Lower leg skin (tissue), 4 donors: ENCODE data around the gene SOX5. TPM values are rescaled to one million over a fixed set of nuclear protein-coding genes. Genes with fewer than 3 reads are reported as not detected.

Experiments
- DNase-seq, 2 donors: peaks; one replicate each; pipeline ENCODE4 v3.0.0-alpha.2; 2019; ENCODE audit warnings: low spot score in 2 of 2
- H3K4me3 ChIP-seq: fragments of 200-600 bp; sonication (generic); 2 replicates; pipeline ENCODE4 v1.5.1; 2017; ENCODE audit warnings: mild to moderate bottlenecking, low read depth; ENCODE audit not compliant: poor library complexity, severe bottlenecking
- POLR2A ChIP-seq, 2 donors: fragments of 450-650 bp; IDR thresholded peaks; one replicate each; pipeline ENCODE4 v1.6.1; 2016 to 2017; ENCODE audit warnings: antibody characterized with exemption in 2 of 2, mild to moderate bottlenecking in 1 of 2, moderate library complexity in 1 of 2
- WGBS, 2 donors: methylation state at CpG; one replicate each; pipeline ENCODE4 v1.1.5; 2018; 5-methylcytosine and 5-hydroxymethylcytosine counted together
- intact Hi-C: fragments of 100-400 bp; cut with DNase I; formaldehyde crosslinking; loops from one replicate; pipeline ENCODE4 v1.15.0; 2023; ENCODE audit warnings: low total_unique reads
- total RNA-seq, 4 donors: library from RNA; depleted of rRNA; stranded (reverse); fragments of >200 nt; gene quantifications; one replicate each; pipeline ENCODE4 v1.1.0, GENCODE V29; 2016
- TF ChIP-seq, protein P1 (sequence below), 3 donors: fragments of 450-650 bp; IDR thresholded peaks; one replicate each; pipeline ENCODE4 v1.5.1; 2016; ENCODE audit warnings: antibody characterized with exemption in 3 of 3, mild to moderate bottlenecking in 3 of 3, moderate library complexity in 2 of 3

Gene SOX5
- total RNA-seq, 4 donors from 2014 or later, result 23.7 to 59.7 (median 33.6) TPM

DNA sequence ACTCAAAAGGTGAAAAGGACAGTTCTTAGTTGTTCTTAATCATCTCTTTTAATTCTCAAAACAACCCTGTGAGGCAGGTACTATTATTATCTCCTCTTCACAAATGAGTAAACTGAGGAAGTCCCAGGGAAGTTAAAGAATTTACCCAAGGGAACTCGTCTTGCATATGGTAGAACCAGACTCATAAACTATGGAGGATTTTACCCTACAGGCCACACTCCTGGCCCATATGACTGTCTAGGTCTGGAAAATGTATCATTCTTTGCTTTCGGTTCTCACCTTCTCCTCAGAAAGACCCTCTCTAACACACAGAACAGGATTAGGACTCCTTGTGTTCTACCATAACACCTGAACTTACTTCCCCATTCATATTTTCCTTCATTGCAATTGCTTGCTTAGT, 18.9 kb downstream of the SOX5 start:
- DNase-seq, result no peak
- no peak for TF ChIP-seq POLR2A (IDR thresholded peaks at IDR 0.05)
- TF ChIP-seq, protein P1, sequence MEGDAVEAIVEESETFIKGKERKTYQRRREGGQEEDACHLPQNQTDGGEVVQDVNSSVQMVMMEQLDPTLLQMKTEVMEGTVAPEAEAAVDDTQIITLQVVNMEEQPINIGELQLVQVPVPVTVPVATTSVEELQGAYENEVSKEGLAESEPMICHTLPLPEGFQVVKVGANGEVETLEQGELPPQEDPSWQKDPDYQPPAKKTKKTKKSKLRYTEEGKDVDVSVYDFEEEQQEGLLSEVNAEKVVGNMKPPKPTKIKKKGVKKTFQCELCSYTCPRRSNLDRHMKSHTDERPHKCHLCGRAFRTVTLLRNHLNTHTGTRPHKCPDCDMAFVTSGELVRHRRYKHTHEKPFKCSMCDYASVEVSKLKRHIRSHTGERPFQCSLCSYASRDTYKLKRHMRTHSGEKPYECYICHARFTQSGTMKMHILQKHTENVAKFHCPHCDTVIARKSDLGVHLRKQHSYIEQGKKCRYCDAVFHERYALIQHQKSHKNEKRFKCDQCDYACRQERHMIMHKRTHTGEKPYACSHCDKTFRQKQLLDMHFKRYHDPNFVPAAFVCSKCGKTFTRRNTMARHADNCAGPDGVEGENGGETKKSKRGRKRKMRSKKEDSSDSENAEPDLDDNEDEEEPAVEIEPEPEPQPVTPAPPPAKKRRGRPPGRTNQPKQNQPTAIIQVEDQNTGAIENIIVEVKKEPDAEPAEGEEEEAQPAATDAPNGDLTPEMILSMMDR (IDR thresholded peaks at IDR 0.05), result no peak
- H3K4me3 ChIP-seq, result no peak overlapping the region
- intact Hi-C loops, result no loop called here
- 91 to 94% methylated on average over 2 of the region's 2 CpGs for WGBS, 2 donors

DNA sequence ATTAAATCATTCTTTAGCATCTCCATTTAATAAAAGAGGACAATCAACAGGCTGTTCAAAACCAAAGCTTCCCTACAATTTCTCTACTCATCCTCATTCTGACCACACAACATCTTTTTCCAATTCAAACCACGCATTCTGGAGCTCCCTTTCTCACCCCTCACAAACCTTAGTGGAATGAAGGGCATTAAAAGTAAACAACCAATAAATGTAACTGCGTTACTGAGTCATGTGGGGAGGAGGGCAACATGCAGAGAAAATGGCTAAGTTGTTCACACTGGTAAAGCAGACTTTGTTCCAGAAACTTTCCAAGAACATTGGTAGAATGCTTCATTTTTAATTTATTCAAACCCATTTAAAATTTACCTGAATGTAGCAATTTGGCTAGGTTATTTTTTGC, 19.6 kb downstream of the SOX5 start:
- intact Hi-C loops, result no loop called here
- TF ChIP-seq, protein P1 (IDR thresholded peaks at IDR 0.05), result no peak
- no peak for TF ChIP-seq POLR2A (IDR thresholded peaks at IDR 0.05)
- H3K4me3 ChIP-seq, result no peak overlapping the region
- WGBS, 2 donors, result 66 to 72% methylated on average over 2 of the region's 2 CpGs
- no peak for DNase-seq

GRCh38 chr12:23927907-23928306, 21.6 kb downstream of the SOX5 start:
- intact Hi-C loops, result no loop called here
- no peak for TF ChIP-seq POLR2A (IDR thresholded peaks at IDR 0.05)
- TF ChIP-seq, protein P1 (IDR thresholded peaks at IDR 0.05), result no peak
- no peak overlapping the region for H3K4me3 ChIP-seq
- DNase-seq, result no peak
- WGBS, 2 donors, result 87 to 90% methylated on average over 3 of the region's 3 CpGs

DNA sequence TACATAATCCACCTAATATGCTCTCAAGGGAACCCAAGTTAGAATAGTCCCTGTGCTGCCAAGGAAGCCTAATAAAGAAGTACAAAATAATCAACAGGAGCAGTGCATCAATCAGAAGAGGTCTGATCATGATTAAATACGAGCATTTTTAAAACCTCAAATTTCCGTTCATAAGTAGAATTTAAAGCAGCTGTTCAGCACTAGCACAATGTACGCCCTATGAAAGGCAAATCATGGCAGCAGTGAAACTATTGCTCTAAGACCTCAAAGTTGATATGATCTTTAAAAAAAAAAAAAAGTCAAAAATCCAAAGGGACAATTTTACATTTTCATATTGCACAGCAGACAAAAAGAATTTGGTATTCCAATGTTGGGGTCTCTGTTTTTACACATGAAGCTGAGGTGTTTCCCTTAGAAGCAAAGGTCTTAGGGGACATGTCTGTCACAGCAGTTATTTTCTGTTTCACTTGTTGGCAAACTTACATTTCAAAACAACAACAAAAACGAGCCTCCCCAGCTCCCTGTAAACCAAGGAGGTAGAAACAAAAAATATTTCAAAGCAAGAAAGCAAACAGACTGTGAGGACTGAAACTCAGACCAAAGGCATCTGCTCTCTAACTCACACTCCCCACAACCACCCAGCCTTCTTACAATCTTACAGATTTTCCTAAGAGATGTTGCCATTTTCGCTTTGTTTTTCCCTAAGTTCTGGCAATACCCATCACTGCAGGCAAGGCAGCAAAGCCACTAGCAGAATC, 28.2 kb downstream of the SOX5 start:
- intact Hi-C loops, result no loop called here
- no peak overlapping the region for H3K4me3 ChIP-seq
- TF ChIP-seq, protein P1 (IDR thresholded peaks at IDR 0.05), result no peak
- no peak for TF ChIP-seq POLR2A (IDR thresholded peaks at IDR 0.05)
- WGBS, 2 donors, result 51 to 62% methylated on average over 5 of the region's 5 CpGs
- DNase-seq, result no peak

- no peak for TF ChIP-seq POLR2A (IDR thresholded peaks at IDR 0.05)
- TF ChIP-seq, protein P1 (IDR thresholded peaks at IDR 0.05), result no peak
- WGBS, 2 donors, result 88 to 90% methylated on average over 3 of the region's 3 CpGs
- DNase-seq, result no peak
- no peak overlapping the region for H3K4me3 ChIP-seq
- intact Hi-C loops, result no loop called here
These were observed 37.9 kb downstream of the SOX5 start for GRCh38 chr12:23911574-23911973.

- WGBS, 2 donors, result 79 to 88% methylated on average over 1 of the region's 1 CpG
- intact Hi-C loops, result no loop called here
These were observed 39.9 kb downstream of the SOX5 start for GRCh38 chr12:23909551-23909950.

More at GRCh38 chr12:23909551-23909950, 39.9 kb downstream of the SOX5 start:
- DNase-seq, result no peak
- H3K4me3 ChIP-seq, result no peak overlapping the region
- TF ChIP-seq POLR2A (IDR thresholded peaks at IDR 0.05), result no peak
- TF ChIP-seq, protein P1 (IDR thresholded peaks at IDR 0.05), result no peak
